Panc1 (cell line): Measurements from ENCODE around the gene NFIC. TPM values are rescaled to one million over a fixed set of nuclear protein-coding genes. Genes with fewer than 3 reads are reported as not detected.

Experiments
- ATAC-seq: fragments of 200-7000 bp; cut with Tn5 transposase; 2 replicates; pipeline ENCODE4 v1.9.1; 2020; ENCODE audit warnings: mild to moderate bottlenecking, moderate library complexity
- BruUV-seq: library from RNA; stranded (reverse); fragments of 400-500 nt; replicated peaks from 2 replicates; lab custom pipeline; 2021; lab: Mats Ljungman, UMichigan
- CTCF ChIA-PET: fragments of 300-600 bp; sonication (Branson Sonifier 250); formaldehyde crosslinking; loops from one replicate; lab custom pipeline; 2022; ENCODE audit warnings: antibody characterized with exemption; lab: Charles Lee
- POLR2A ChIA-PET: fragments of 300-600 bp; sonication (Branson Sonifier 250); formaldehyde crosslinking; loops from one replicate; lab custom pipeline; 2022; ENCODE audit warnings: antibody characterized with exemption; lab: Charles Lee
- DNase-seq: peaks from one replicate; pipeline ENCODE4 v3.0.0-alpha.2; 2010; ENCODE audit warnings: low read depth, low spot score
- H3K27ac ChIP-seq: 2 replicates; pipeline ENCODE4 v1.5.1; 2011; ENCODE audit warnings: mild to moderate bottlenecking, low read length, inconsistent platforms
- H3K27me3 ChIP-seq: fragments of 200-500 bp; sonication (Bioruptor generic); 2 replicates; pipeline ENCODE4 v1.6.0; 2014; ENCODE audit warnings: low read length, inconsistent platforms; ENCODE audit not compliant: control insufficient read depth, insufficient read depth
- H3K36me3 ChIP-seq: fragments of 200-500 bp; sonication (Bioruptor generic); 2 replicates; pipeline ENCODE4 v1.5.1; 2014; ENCODE audit warnings: inconsistent platforms, mild to moderate bottlenecking, low read length, moderate library complexity; ENCODE audit not compliant: control insufficient read depth, insufficient read depth
- H3K4me1 ChIP-seq: 2 replicates; pipeline ENCODE4 v1.5.1; 2011; ENCODE audit warnings: inconsistent platforms, mild to moderate bottlenecking, low read length, moderate library complexity; ENCODE audit not compliant: control insufficient read depth, insufficient read depth
- H3K4me3 ChIP-seq, 2 experiments: 2 replicates each; pipeline ENCODE4 v1.5.1; 2011 to 2012; ENCODE audit warnings: low read depth in 2 of 2, low read length in 2 of 2, mild to moderate bottlenecking in 2 of 2, inconsistent platforms in 1 of 2, moderate library complexity in 1 of 2
- H3K9me3 ChIP-seq: fragments of 200-500 bp; sonication (Bioruptor generic); 2 replicates; pipeline ENCODE4 v1.5.1; 2014; ENCODE audit warnings: low read depth, mild to moderate bottlenecking, inconsistent platforms, low read length, moderate library complexity; ENCODE audit not compliant: control insufficient read depth, insufficient read depth
- CTCF ChIP-seq: fragments of 450-650 bp; IDR thresholded peaks from 2 replicates; pipeline ENCODE4 v1.5.1; 2017; ENCODE audit warnings: mild to moderate bottlenecking
- POLR2AphosphoS5 ChIP-seq: IDR thresholded peaks from 2 replicates; pipeline ENCODE4 v1.6.1; 2012; ENCODE audit warnings: mild to moderate bottlenecking, low read depth, low read length, moderate library complexity
- REST ChIP-seq, 2 experiments: IDR thresholded peaks; 2 replicates each; pipeline ENCODE4 v1.6.1; 2011 to 2012; ENCODE audit warnings: low read depth in 2 of 2, control low read depth in 1 of 2, low read length in 1 of 2, mild to moderate bottlenecking in 1 of 2, moderate library complexity in 1 of 2; ENCODE audit not compliant: insufficient read depth in 1 of 2
- SIN3A ChIP-seq: IDR thresholded peaks from 2 replicates; pipeline ENCODE4 v1.6.1; 2012; ENCODE audit warnings: low read depth, mild to moderate bottlenecking, low read length, moderate library complexity, borderline replicate concordance; ENCODE audit not compliant: insufficient read depth
- TCF7L2 ChIP-seq: IDR thresholded peaks from 2 replicates; pipeline ENCODE4 v1.6.1; 2011; ENCODE audit warnings: mild to moderate bottlenecking, low read depth, low read length, inconsistent platforms
- in situ Hi-C: cut with HindIII; loops from 2 replicates; pipeline ENCODE4 v1.10.0; 2016; ENCODE audit warnings: low sequenced_read_pairs, low pct_unique_long_range_greater_than_20kb
- intact Hi-C: fragments of 100-400 bp; cut with micrococcal nuclease; formaldehyde crosslinking; loops from one replicate; pipeline ENCODE4 v1.10.0; 2022; ENCODE audit not compliant: unreplicated experiment
- total RNA-seq: library from RNA; stranded (reverse); gene quantifications from one replicate; pipeline ENCODE4 v1.2.1, GENCODE V29; 2021; ENCODE audit not compliant: unreplicated experiment

NFIC gene
- total RNA-seq, 1 experiment from 2014 or later: 120 TPM

GRCh38 chr19:3474614-3475013, 108.2 kb downstream of the NFIC start:
- in situ Hi-C loops (no loop called here), intact Hi-C loops (no loop called here)
- Histone ChIP-seq H3K36me3 (no peaks in the 10 kb centered on the region), H3K4me3 (no peak overlapping the region), H3K4me1 (no peaks in the 10 kb centered on the region), H3K9me3 (no peaks in the 10 kb centered on the region), H3K27ac (no peak overlapping the region), H3K27me3 (no peaks in the 10 kb centered on the region)
- ChIA-PET POLR2A (no interaction called here), CTCF (no interaction called here)
- TF ChIP-seq CTCF (no peak), TCF7L2 (no peak), SIN3A (no peak), POLR2AphosphoS5 (no peak), REST (IDR thresholded peaks at IDR 0.05; ENCODE audit: insufficient read depth in 1 of 2, low read depth in 2 of 2, low read length in 1 of 2) (no peak)
- BruUV-seq: no TSS peak
- no peak for DNase-seq
- ATAC-seq: no peak

- in situ Hi-C loops (no loop called here), intact Hi-C loops (no loop called here)
- no peak overlapping the region for H3K27ac ChIP-seq
- no peaks in the 10 kb centered on the region for H3K9me3 ChIP-seq
- TF ChIP-seq TCF7L2: no peak
- no peak for TF ChIP-seq SIN3A
- no peak for TF ChIP-seq REST (IDR thresholded peaks at IDR 0.05; ENCODE audit: insufficient read depth in 1 of 2, low read depth in 2 of 2, low read length in 1 of 2)
- TF ChIP-seq CTCF: no peak
- TF ChIP-seq POLR2AphosphoS5: no peak
- H3K4me1 ChIP-seq: no peaks in the 10 kb centered on the region
- no peaks in the 10 kb centered on the region for H3K27me3 ChIP-seq
- BruUV-seq: no TSS peak
- ChIA-PET CTCF (no interaction called here), POLR2A (no interaction called here)
- no peaks in the 10 kb centered on the region for H3K36me3 ChIP-seq
- DNase-seq (no peak), ATAC-seq (no peak)
- no peak overlapping the region for H3K4me3 ChIP-seq
Observed at GRCh38 chr19:3475449-3475848, 109.1 kb downstream of the NFIC start.
